CD4-positive, alpha-beta T cell treated with Interleukin-17A for 4 hours (primary cell): ENCODE results near the gene MOB2.
"Not testable (repeated sequence)": the region's sequence is repeated elsewhere in the genome, so short reads cannot be mapped to it uniquely, and the experiment has no call there.

Experiments used
- DNase-seq: peaks from one replicate; pipeline ENCODE4 v3.0.0-alpha.2; 2020; ENCODE audit warnings: mixed read lengths

Gene MOB2

GRCh38 chr11:1517117-1518005, 30.8 kb upstream of the MOB2 start:
- DNase-seq: no peak

GRCh38 chr11:1516273-1517067, 29.9 kb upstream of the MOB2 start:
- no peak for DNase-seq

GRCh38 chr11:1515082-1516060, 28.8 kb upstream of the MOB2 start:
- DNase-seq: peak; percentile 79

- DNase-seq: no peak
Observed at GRCh38 chr11:1514336-1515061, 27.9 kb upstream of the MOB2 start.

- no peak for DNase-seq
Observed at GRCh38 chr11:1513326-1514296, 27.0 kb upstream of the MOB2 start.

GRCh38 chr11:1512531-1513258, 26.1 kb upstream of the MOB2 start:
- DNase-seq: not testable (repeated sequence)

- no peak for DNase-seq
Observed at GRCh38 chr11:1511937-1512496, 25.4 kb upstream of the MOB2 start.

GRCh38 chr11:1510928-1511327, 24.3 kb upstream of the MOB2 start:
- DNase-seq: no peak

- not testable (repeated sequence) for DNase-seq
Observed at GRCh38 chr11:1510351-1510750, 23.8 kb upstream of the MOB2 start.

- no peak for DNase-seq
Observed at GRCh38 chr11:1509626-1510255, 23.2 kb upstream of the MOB2 start.

GRCh38 chr11:1508986-1509385, 22.4 kb upstream of the MOB2 start:
- no peak for DNase-seq

- no peak for DNase-seq
Observed at GRCh38 chr11:1508491-1508891, 21.9 kb upstream of the MOB2 start.

GRCh38 chr11:1507381-1508140, 21.0 kb upstream of the MOB2 start:
- DNase-seq: no peak

- no peak for DNase-seq
Observed at GRCh38 chr11:1506981-1507380, 20.4 kb upstream of the MOB2 start.

- DNase-seq: no peak
Observed at GRCh38 chr11:1505480-1505879, 18.9 kb upstream of the MOB2 start.

- DNase-seq: no peak
Observed at GRCh38 chr11:1504581-1505290, 18.2 kb upstream of the MOB2 start.

GRCh38 chr11:1504138-1504537, 17.6 kb upstream of the MOB2 start:
- no peak for DNase-seq

GRCh38 chr11:1503708-1504104, 17.1 kb upstream of the MOB2 start:
- no peak for DNase-seq
